RWPE1 (cell line): ENCODE measurements around the gene CALN1.

ENCODE experiments used
- CTCF ChIA-PET: fragments of 350-600 bp; sonication (Branson Sonifier 250); formaldehyde crosslinking; extraction: SDS; loops from one replicate; lab custom pipeline; 2021; lab: Yijun Ruan, JAX
- POLR2A ChIA-PET: fragments of 400-600 bp; formaldehyde crosslinking; extraction: SDS; loops from one replicate; lab custom pipeline; 2020; ENCODE audit warnings: antibody characterized with exemption; ENCODE audit not compliant: low non-redundant PET; lab: Yijun Ruan, JAX
- DNase-seq: peaks from one replicate; pipeline ENCODE4 v3.0.0; 2012; ENCODE audit warnings: low spot score
- H3K27ac ChIP-seq: fragments of 450-650 bp; 2 replicates; pipeline ENCODE4 v1.5.1; 2017
- CTCF ChIP-seq: fragments of 450-650 bp; conservative IDR thresholded peaks from 2 replicates; pipeline ENCODE4 v1.5.1; 2017; ENCODE audit warnings: low read depth, mild to moderate bottlenecking

CALN1 gene

GRCh38 chr7:71766016-71766415, 646.1 kb downstream of the CALN1 start:
- POLR2A ChIA-PET, result no interaction called here
- no peak overlapping the region for H3K27ac ChIP-seq
- DNase-seq, result no peak
- CTCF ChIA-PET, result no interaction called here
- no peak for TF ChIP-seq CTCF

- CTCF ChIA-PET, result interaction anchor here (1.6 kb wide), 1 partner anchor 9 kb away, joined by 4 read pairs; no protein-coding TSS in a partner anchor
These were observed 650.8 kb downstream of the CALN1 start for GRCh38 chr7:71761336-71761735.

GRCh38 chr7:71754828-71755227, 657.3 kb downstream of the CALN1 start:
- no peak overlapping the region for H3K27ac ChIP-seq
- POLR2A ChIA-PET, result no interaction called here
- no peak for TF ChIP-seq CTCF
- CTCF ChIA-PET, result interaction anchor here (1.1 kb wide), 1 partner anchor 18 kb away, joined by 3 read pairs; no protein-coding TSS in a partner anchor
- no peak for DNase-seq

More at GRCh38 chr7:71761336-71761735, 650.8 kb downstream of the CALN1 start:
- POLR2A ChIA-PET, result no interaction called here
- no peak overlapping the region for H3K27ac ChIP-seq
- no peak for DNase-seq
- TF ChIP-seq CTCF, result no peak

GRCh38 chr7:71753956-71754664, 658.0 kb downstream of the CALN1 start:
- DNase-seq, result no peak
- no peak overlapping the region for H3K27ac ChIP-seq
- ChIA-PET POLR2A (no interaction called here), CTCF (interaction anchor here (0.7 to 1.1 kb wide), 2 partner anchors 18 to 61 kb away, joined by 3 to 8 read pairs; no protein-coding TSS in a partner anchor)
- no peak for TF ChIP-seq CTCF

GRCh38 chr7:71753236-71753635, 658.9 kb downstream of the CALN1 start:
- no peak for DNase-seq
- TF ChIP-seq CTCF, result no peak
- POLR2A ChIA-PET, result no interaction called here
- H3K27ac ChIP-seq, result no peak overlapping the region
- CTCF ChIA-PET, result interaction anchor here (0.6 to 1.6 kb wide), 2 partner anchors 8 to 409 kb away, joined by 4 read pairs; no protein-coding TSS in a partner anchor

- peak; percentile 47 for DNase-seq
- peak; percentile 67 for TF ChIP-seq CTCF
- H3K27ac ChIP-seq, result no peak overlapping the region
- ChIA-PET CTCF (interaction anchor here (0.5 to 1.6 kb wide), 15 partner anchors 9 to 740 kb away, joined by 3 to 6 read pairs (median 4); no protein-coding TSS in a partner anchor), POLR2A (no interaction called here)
These were observed 659.8 kb downstream of the CALN1 start for GRCh38 chr7:71752171-71752935.
